Right lobe of liver (tissue), 4 donors: ENCODE measurements around the gene SIX2.

Experiments
- CTCF ChIP-seq, 4 donors: fragments of 200-600 bp in 3 of 4; fragments of 450-650 bp in 1 of 4; IDR thresholded peaks; one replicate each; pipeline versions ENCODE4 v1.5.1 to v1.8.0; 2016 to 2022; ENCODE audit warnings: antibody characterized with exemption in 4 of 4, mild to moderate bottlenecking in 2 of 4
- POLR2A ChIP-seq: fragments of 450-650 bp; IDR thresholded peaks from one replicate; pipeline ENCODE4 v1.6.1; 2017; ENCODE audit warnings: antibody characterized with exemption, mild to moderate bottlenecking
- donor health status: DM: no; HTN: no; CAD: no.
- donor health status: DM: no; HTN: no; CAD: no.
- donor health status: DM: no; HTN: yes; CAD: no.

GRCh38 chr2:45053966-45054365 lies 44.7 kb upstream of the SIX2 start:
- TF ChIP-seq CTCF (IDR thresholded peaks at IDR 0.05) (no peak), POLR2A (no peak)
